Endodermal cell (in vitro differentiated cells): ENCODE results near the gene WAS. TPM values are rescaled to one million over a fixed set of nuclear protein-coding genes. Genes with fewer than 3 reads are reported as not detected.

Experiments used
- DNase-seq: peaks from one replicate; pipeline ENCODE4 v3.0.0-alpha.2; 2017
- H3K27ac ChIP-seq: 2 replicates; pipeline ENCODE4 v1.5.1; 2013; ENCODE audit warnings: mild to moderate bottlenecking, low read depth, low read length, moderate library complexity
- H3K27me3 ChIP-seq: 2 replicates; pipeline ENCODE4 v1.6.1; 2013; ENCODE audit warnings: mild to moderate bottlenecking, low read length, moderate library complexity; ENCODE audit not compliant: insufficient read depth, control insufficient read depth, poor library complexity, severe bottlenecking
- H3K36me3 ChIP-seq: 2 replicates; pipeline ENCODE4 v1.7.0; 2013; ENCODE audit warnings: mild to moderate bottlenecking, low read length, moderate library complexity; ENCODE audit not compliant: control insufficient read depth, insufficient read depth
- H3K4me1 ChIP-seq: one replicate; pipeline ENCODE4 v1.7.0; 2013; ENCODE audit warnings: low read length; ENCODE audit not compliant: control insufficient read depth, insufficient read depth
- H3K4me3 ChIP-seq: 2 replicates; pipeline ENCODE4 v1.5.1; 2013; ENCODE audit warnings: mild to moderate bottlenecking, low read length, moderate library complexity
- H3K9ac ChIP-seq: 2 replicates; pipeline ENCODE4 v1.6.1; 2013; ENCODE audit warnings: mild to moderate bottlenecking, low read length, moderate library complexity; ENCODE audit not compliant: poor library complexity, severe bottlenecking; ENCODE audit errors: extremely low read depth
- H3K9me3 ChIP-seq: 2 replicates; pipeline ENCODE4 v1.6.1; 2013; ENCODE audit warnings: mild to moderate bottlenecking, low read length, moderate library complexity; ENCODE audit not compliant: control insufficient read depth
- H3K27ac Mint-ChIP-seq: 2 replicates; pipeline ENCODE4 v1.8.0; 2020; ENCODE audit warnings: mixed read lengths
- H3K27me3 Mint-ChIP-seq: 2 replicates; pipeline ENCODE4 v1.8.0; 2021; ENCODE audit warnings: mild to moderate bottlenecking, mixed read lengths; ENCODE audit not compliant: insufficient read depth
- H3K36me3 Mint-ChIP-seq: 2 replicates; pipeline ENCODE4 v1.8.0; 2020; ENCODE audit warnings: low read depth, mixed read lengths
- H3K4me1 Mint-ChIP-seq: 2 replicates; pipeline ENCODE4 v1.8.0; 2020; ENCODE audit warnings: mixed read lengths
- H3K4me3 Mint-ChIP-seq: 2 replicates; pipeline ENCODE4 v1.8.0; 2020; ENCODE audit warnings: mild to moderate bottlenecking, moderate library complexity, mixed read lengths
- H3K9me3 Mint-ChIP-seq: 2 replicates; pipeline ENCODE4 v1.8.0; 2020; ENCODE audit warnings: mild to moderate bottlenecking, mixed read lengths
- WGBS, 2 experiments: methylation state at CpG; one replicate each; pipeline versions ENCODE4 v1.1.5 to v1.1.7; 2013; ENCODE audit warnings: missing lambda C conversion rate in 2 of 2, mixed read lengths in 1 of 2; ENCODE audit not compliant: insufficient coverage in 1 of 2, insufficient read length in 1 of 2; 5-methylcytosine and 5-hydroxymethylcytosine counted together
- total RNA-seq, 2 donors: library from RNA; stranded (reverse); fragmentation: NEBNext Ultra II Directional in 1 of 2; extraction: Animal tissue kit (Norgen Biotek cat#: 25700) in 1 of 2; gene quantifications; 2 replicates in 1 of 2; 3 replicates in 1 of 2; pipeline ENCODE4 v1.2.1, GENCODE V29; 2021
- TF ChIP-seq, protein P1 (sequence below): fragments of 200-600 bp; sonication (generic); conservative IDR thresholded peaks from 2 replicates; pipeline ENCODE4 v1.5.0; 2021; ENCODE audit warnings: antibody characterized with exemption, mild to moderate bottlenecking

The WAS gene
- total RNA-seq, 2 donors from 2014 or later = 0.51 to 0.84 TPM

DNA sequence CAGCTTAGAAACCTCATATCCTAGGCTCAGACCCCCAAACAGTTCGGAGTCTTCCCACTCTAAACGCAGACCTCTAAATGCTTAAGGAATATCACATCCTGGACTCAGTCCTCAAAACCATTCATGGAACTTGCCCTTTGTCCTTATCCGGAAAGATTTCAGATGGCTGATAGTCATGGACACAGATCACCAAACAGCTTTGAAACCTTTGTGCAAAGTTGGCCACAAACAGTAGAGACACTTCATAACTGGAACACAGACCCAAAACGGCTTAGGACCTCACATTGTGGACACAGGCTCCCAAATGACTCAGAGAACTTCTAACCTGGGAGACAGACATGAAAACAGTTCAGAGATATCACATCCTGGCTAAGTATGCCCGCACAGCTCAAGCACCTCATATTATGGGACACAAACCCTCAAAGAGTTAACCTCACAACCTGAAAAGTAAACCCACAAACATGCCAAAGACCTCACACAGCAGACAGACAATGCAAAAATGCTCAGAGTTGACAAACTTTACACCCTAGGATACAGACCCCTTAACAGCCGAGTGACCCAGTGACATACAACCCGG is 28.4 kb downstream of the WAS start:
- peaks cover 5% of the 10 kb centered on the region for H3K36me3 Mint-ChIP-seq
- no peak overlapping the region for H3K4me3 Mint-ChIP-seq
- H3K27ac Mint-ChIP-seq = no peak overlapping the region
- peaks cover 30% of the 10 kb centered on the region for H3K27me3 Mint-ChIP-seq
- Histone ChIP-seq H3K27me3 (no peaks in the 10 kb centered on the region), H3K4me1 (no peaks in the 10 kb centered on the region), H3K9ac (no peak overlapping the region), H3K27ac (no peak overlapping the region), H3K4me3 (no peak overlapping the region), H3K36me3 (no peaks in the 10 kb centered on the region), H3K9me3 (no peaks in the 10 kb centered on the region)
- TF ChIP-seq, protein P1, sequence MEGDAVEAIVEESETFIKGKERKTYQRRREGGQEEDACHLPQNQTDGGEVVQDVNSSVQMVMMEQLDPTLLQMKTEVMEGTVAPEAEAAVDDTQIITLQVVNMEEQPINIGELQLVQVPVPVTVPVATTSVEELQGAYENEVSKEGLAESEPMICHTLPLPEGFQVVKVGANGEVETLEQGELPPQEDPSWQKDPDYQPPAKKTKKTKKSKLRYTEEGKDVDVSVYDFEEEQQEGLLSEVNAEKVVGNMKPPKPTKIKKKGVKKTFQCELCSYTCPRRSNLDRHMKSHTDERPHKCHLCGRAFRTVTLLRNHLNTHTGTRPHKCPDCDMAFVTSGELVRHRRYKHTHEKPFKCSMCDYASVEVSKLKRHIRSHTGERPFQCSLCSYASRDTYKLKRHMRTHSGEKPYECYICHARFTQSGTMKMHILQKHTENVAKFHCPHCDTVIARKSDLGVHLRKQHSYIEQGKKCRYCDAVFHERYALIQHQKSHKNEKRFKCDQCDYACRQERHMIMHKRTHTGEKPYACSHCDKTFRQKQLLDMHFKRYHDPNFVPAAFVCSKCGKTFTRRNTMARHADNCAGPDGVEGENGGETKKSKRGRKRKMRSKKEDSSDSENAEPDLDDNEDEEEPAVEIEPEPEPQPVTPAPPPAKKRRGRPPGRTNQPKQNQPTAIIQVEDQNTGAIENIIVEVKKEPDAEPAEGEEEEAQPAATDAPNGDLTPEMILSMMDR = no peak
- WGBS, 2 experiments = 95 to 100% methylated on average over 3 to 7 of the region's 7 CpGs
- peaks cover 9% of the 10 kb centered on the region for H3K4me1 Mint-ChIP-seq
- H3K9me3 Mint-ChIP-seq = peaks cover 74% of the 10 kb centered on the region
- no peak for DNase-seq

DNA sequence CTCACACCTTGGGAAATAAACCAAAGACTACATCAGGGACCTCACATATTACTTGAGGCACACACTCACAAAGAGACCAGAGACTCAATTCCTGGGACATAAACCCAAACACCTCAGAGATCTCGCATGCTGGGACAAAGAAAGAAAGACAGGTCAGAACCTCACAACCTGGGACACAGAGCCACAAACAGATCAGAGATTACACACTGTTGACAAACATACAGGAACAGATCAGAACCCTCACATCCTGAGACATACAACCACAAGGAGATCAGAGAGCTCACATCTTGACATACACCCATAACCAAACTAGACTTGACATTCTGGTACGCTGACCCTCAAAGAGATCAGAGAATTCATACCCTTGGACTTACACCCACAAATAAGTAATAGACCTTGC is 30.2 kb downstream of the WAS start:
- Histone ChIP-seq H3K4me3 (no peak overlapping the region), H3K9me3 (no peaks in the 10 kb centered on the region), H3K4me1 (no peaks in the 10 kb centered on the region), H3K36me3 (no peaks in the 10 kb centered on the region), H3K27me3 (no peaks in the 10 kb centered on the region), H3K27ac (no peak overlapping the region), H3K9ac (no peak overlapping the region)
- Mint-ChIP-seq H3K4me1 (peaks cover 9% of the 10 kb centered on the region), H3K36me3 (no peaks in the 10 kb centered on the region), H3K27me3 (peaks cover 30% of the 10 kb centered on the region), H3K27ac (no peak overlapping the region), H3K9me3 (peaks cover 71% of the 10 kb centered on the region), H3K4me3 (no peak overlapping the region)
- no peak for DNase-seq
- TF ChIP-seq, protein P1 = no peak
- WGBS, 2 experiments = 100% methylated on average over 2 of the region's 2 CpGs; no CpG with 5 or more reads in 1 of the 2 experiments

DNA sequence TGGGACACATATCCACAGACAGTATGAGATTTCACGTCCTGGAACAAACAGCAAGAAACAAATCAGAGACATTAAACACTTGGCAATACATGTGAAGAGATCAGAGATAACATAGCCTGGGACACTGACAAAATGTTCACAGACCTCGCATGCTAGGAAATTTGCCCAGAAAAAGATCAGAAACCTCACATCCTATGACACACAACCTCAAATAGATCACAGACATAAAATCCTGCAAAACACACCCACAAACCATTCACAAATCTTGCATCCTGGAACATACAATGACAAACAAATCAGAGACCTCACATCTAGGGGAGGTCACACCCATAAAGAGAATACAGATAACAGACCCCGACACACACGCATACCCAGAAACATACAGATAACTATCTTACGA is 31.0 kb downstream of the WAS start:
- TF ChIP-seq, protein P1 = no peak
- peaks cover 30% of the 10 kb centered on the region for H3K27me3 Mint-ChIP-seq
- H3K4me1 Mint-ChIP-seq = peaks cover 9% of the 10 kb centered on the region
- Histone ChIP-seq H3K9me3 (no peaks in the 10 kb centered on the region), H3K36me3 (no peaks in the 10 kb centered on the region), H3K9ac (no peak overlapping the region), H3K27ac (no peak overlapping the region), H3K4me1 (no peaks in the 10 kb centered on the region), H3K27me3 (no peaks in the 10 kb centered on the region), H3K4me3 (no peak overlapping the region)
- no peak overlapping the region for H3K4me3 Mint-ChIP-seq
- H3K9me3 Mint-ChIP-seq = peaks cover 69% of the 10 kb centered on the region
- no peak overlapping the region for H3K27ac Mint-ChIP-seq
- no peaks in the 10 kb centered on the region for H3K36me3 Mint-ChIP-seq
- no peak for DNase-seq
- 60 to 90% methylated on average over 1 to 5 of the region's 5 CpGs for WGBS, 2 experiments
